C4-2B (cell line): ENCODE results near the gene BIN2.

Experiments used
- ZFX ChIP-seq: fragments of 450-650 bp; IDR thresholded peaks from 2 replicates; pipeline ENCODE4 v1.6.1; 2017
- TF ChIP-seq, protein P1 (sequence below): fragments of 450-650 bp; conservative IDR thresholded peaks from 2 replicates; pipeline ENCODE4 v1.5.1; 2017; ENCODE audit warnings: mild to moderate bottlenecking

DNA sequence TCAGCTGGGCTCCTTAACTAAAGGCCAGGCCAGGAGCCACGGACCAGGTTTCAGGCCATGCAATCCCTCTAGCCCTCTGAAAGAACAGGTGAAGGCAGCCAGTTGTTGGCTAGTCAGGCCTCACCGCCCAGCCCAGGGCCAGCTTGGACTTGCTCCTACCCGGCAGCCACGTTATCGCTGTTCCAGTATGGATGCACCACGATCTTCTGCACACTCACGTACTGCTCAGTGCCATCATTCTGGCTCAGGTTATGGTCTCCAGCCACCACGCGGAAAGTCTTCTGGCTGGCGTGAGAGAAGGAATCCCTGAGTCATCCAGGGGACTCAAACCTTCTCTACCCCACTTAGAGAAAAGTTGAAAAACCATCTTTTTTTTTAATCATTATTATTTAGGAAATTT, 18.4 kb upstream of the BIN2 start:
- TF ChIP-seq, protein P1, sequence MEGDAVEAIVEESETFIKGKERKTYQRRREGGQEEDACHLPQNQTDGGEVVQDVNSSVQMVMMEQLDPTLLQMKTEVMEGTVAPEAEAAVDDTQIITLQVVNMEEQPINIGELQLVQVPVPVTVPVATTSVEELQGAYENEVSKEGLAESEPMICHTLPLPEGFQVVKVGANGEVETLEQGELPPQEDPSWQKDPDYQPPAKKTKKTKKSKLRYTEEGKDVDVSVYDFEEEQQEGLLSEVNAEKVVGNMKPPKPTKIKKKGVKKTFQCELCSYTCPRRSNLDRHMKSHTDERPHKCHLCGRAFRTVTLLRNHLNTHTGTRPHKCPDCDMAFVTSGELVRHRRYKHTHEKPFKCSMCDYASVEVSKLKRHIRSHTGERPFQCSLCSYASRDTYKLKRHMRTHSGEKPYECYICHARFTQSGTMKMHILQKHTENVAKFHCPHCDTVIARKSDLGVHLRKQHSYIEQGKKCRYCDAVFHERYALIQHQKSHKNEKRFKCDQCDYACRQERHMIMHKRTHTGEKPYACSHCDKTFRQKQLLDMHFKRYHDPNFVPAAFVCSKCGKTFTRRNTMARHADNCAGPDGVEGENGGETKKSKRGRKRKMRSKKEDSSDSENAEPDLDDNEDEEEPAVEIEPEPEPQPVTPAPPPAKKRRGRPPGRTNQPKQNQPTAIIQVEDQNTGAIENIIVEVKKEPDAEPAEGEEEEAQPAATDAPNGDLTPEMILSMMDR, result no peak
- no peak for TF ChIP-seq ZFX
